ENCODE measurements around the gene SLC22A31. TPM values are rescaled to one million over a fixed set of nuclear protein-coding genes. Genes with fewer than 3 reads are reported as not detected.
"Not testable (repeated sequence)": the region's sequence is repeated elsewhere in the genome, so short reads cannot be mapped to it uniquely, and the experiment has no call there.

The SLC22A31 gene
- total RNA-seq, 1 donor from 2014 or later = not detected

DNA sequence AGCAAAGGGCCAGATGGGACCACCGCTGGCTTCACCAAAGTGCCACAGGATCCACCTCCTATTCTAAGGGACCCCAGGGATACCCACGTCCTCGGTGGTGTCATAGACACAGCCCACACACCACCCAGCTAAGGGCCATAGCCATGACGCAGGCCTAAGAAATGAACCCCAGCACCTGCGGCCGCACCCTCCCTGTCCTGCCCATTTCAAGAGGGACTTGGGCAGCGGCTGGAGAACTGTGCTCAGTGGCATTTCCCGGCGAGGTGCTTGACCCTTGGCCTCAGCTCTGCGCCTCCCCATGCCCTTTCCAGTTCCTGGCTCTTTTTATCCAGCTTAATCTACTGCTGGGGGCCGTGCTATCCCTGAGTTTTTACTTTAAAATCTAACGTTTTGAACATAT lies 44.4 kb upstream of the SLC22A31 start:
- ChIA-PET CTCF (no interaction called here), POLR2A (no interaction called here)
- peaks cover under 1% of the 10 kb centered on the region for H3K9me3 Mint-ChIP-seq
- peaks cover 3% of the 10 kb centered on the region for H3K36me3 Mint-ChIP-seq (ENCODE audit: low read depth)
- DNase-seq (no peak), ATAC-seq (ENCODE audit: low read depth) (no peak)
- no peak overlapping the region for H3K4me3 Mint-ChIP-seq
- H3K4me1 Mint-ChIP-seq = peaks cover 30% of the 10 kb centered on the region
- TF ChIP-seq CTCF (IDR thresholded peaks at IDR 0.05) = no peak
- no peak overlapping the region for H3K27ac Mint-ChIP-seq
- intact Hi-C loops (cut with micrococcal nuclease) = loop anchor here (5.0 to 10.0 kb wide), 2 partner anchors 478 to 1290 kb away; partner anchors contain the start of genes BANP, VPS9D1 and ZNF276
- H3K27me3 Mint-ChIP-seq = no peaks in the 10 kb centered on the region

DNA sequence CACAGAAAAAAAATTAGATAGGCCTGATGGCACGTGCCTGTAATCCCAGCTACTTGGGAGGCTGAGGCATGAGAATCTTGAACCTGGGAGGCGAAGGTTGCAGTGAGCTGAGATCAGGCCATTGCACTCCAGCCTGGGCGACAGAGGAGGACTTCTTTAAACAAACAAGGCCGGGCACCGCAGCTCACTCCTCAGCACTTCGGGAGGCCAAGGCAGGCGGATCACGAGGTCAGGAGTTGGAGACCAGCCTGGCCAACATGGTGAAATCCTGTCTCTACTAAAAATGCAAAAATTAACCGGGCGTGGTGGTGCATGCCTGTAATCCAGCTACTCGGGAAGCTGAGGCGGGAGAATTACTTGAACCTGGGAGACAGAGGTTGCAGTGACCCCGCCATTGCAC lies 43.9 kb upstream of the SLC22A31 start:
- peaks cover 31% of the 10 kb centered on the region for H3K4me1 Mint-ChIP-seq
- H3K27ac Mint-ChIP-seq; CTCF ChIA-PET; H3K9me3 Mint-ChIP-seq; ATAC-seq (ENCODE audit: low read depth); POLR2A ChIA-PET; H3K27me3 Mint-ChIP-seq; H3K36me3 Mint-ChIP-seq (ENCODE audit: low read depth); DNase-seq; H3K4me3 Mint-ChIP-seq: not testable (repeated sequence)
- intact Hi-C loops (cut with micrococcal nuclease) = loop anchor here (5.0 to 10.0 kb wide), 2 partner anchors 478 to 1289 kb away; partner anchors contain the start of genes BANP, VPS9D1 and ZNF276

- Mint-ChIP-seq H3K9me3 (no peaks in the 10 kb centered on the region), H3K4me1 (peaks cover 31% of the 10 kb centered on the region), H3K27ac (no peak overlapping the region), H3K27me3 (no peaks in the 10 kb centered on the region), H3K36me3 (ENCODE audit: low read depth) (peaks cover 3% of the 10 kb centered on the region), H3K4me3 (no peak overlapping the region)
- CTCF ChIA-PET = no interaction called here
- no peak for TF ChIP-seq CTCF (IDR thresholded peaks at IDR 0.05)
- ATAC-seq (ENCODE audit: low read depth) (no peak), DNase-seq (no peak)
- intact Hi-C loops (cut with micrococcal nuclease) = loop anchor here (5.0 to 10.0 kb wide), 2 partner anchors 479 to 1289 kb away; partner anchors contain the start of genes BANP, VPS9D1 and ZNF276
- POLR2A ChIA-PET = interaction anchor here (0.6 kb wide), 1 partner anchor 97 kb away, joined by 4 read pairs; no protein-coding TSS in a partner anchor
Measured at GRCh38 chr16:89243664-89244063, 43.3 kb upstream of the SLC22A31 start.

- TF ChIP-seq CTCF (IDR thresholded peaks at IDR 0.05) = no peak
- ChIA-PET POLR2A (no interaction called here), CTCF (no interaction called here)
- Mint-ChIP-seq H3K36me3 (ENCODE audit: low read depth) (peaks cover 3% of the 10 kb centered on the region), H3K4me1 (peaks cover 30% of the 10 kb centered on the region), H3K4me3 (peak overlapping the region; percentile 24), H3K27me3 (no peaks in the 10 kb centered on the region), H3K9me3 (no peaks in the 10 kb centered on the region), H3K27ac (no peak overlapping the region)
- ATAC-seq (ENCODE audit: low read depth) (no peak), DNase-seq (no peak)
- intact Hi-C loops (cut with micrococcal nuclease) = loop anchor here (5.0 to 10.0 kb wide), 2 partner anchors 480 to 1288 kb away; partner anchors contain the start of genes BANP, VPS9D1 and ZNF276
Measured at GRCh38 chr16:89242795-89243200, 42.5 kb upstream of the SLC22A31 start.

- intact Hi-C loops (cut with micrococcal nuclease) = loop anchor here (1.0 to 10.0 kb wide), 3 partner anchors 319 to 1287 kb away; partner anchors contain the start of genes BANP, RPL13, VPS9D1 and ZNF276
Measured at GRCh38 chr16:89241187-89242007, 41.1 kb upstream of the SLC22A31 start.

More at GRCh38 chr16:89241187-89242007, 41.1 kb upstream of the SLC22A31 start:
- H3K4me1 Mint-ChIP-seq = peaks cover 29% of the 10 kb centered on the region
- ChIA-PET POLR2A (interaction anchor here (0.6 to 1.3 kb wide), 11 partner anchors 9 to 771 kb away, joined by 3 to 10 read pairs (median 3); partner anchors contain the start of gene ZNF778), CTCF (interaction anchor here (0.9 to 1.3 kb wide), 5 partner anchors 248 to 504 kb away, joined by 3 to 4 read pairs (median 4); partner anchors contain the start of gene SPG7)
- peak overlapping the region; percentile 99 for H3K27ac Mint-ChIP-seq
- no peaks in the 10 kb centered on the region for H3K27me3 Mint-ChIP-seq
- no peaks in the 10 kb centered on the region for H3K9me3 Mint-ChIP-seq
- peak; percentile 75 for DNase-seq
- TF ChIP-seq CTCF (IDR thresholded peaks at IDR 0.05) = no peak
- peaks cover 3% of the 10 kb centered on the region for H3K36me3 Mint-ChIP-seq (ENCODE audit: low read depth)
- peak; percentile 77 for ATAC-seq (ENCODE audit: low read depth)
- peak overlapping the region; percentile 99 for H3K4me3 Mint-ChIP-seq

Measured in activated B cell treated with CpG ODN at 0.5 μM for 24 hours (primary cell).